HCT116 (cell line): ENCODE data around the gene TMPO.

Experiments used
- ZNF274 ChIP-seq: fragments of 200-500 bp; sonication (Bioruptor generic); IDR thresholded peaks from 2 replicates; pipeline ENCODE4 v1.6.1; 2014; ENCODE audit warnings: mild to moderate bottlenecking, low read depth, low read length, inconsistent platforms
- TF ChIP-seq, protein P1 (sequence below), 3 experiments: fragments of 200-600 bp in 1 of 3; sonication (generic) in 1 of 3; IDR thresholded peaks in 2 of 3; conservative IDR thresholded peaks in 1 of 3; 2 replicates each; pipeline ENCODE4 v1.5.1; 2012 to 2017; ENCODE audit warnings: low read depth in 2 of 3, low read length in 2 of 3, antibody characterized with exemption in 1 of 3, borderline replicate concordance in 1 of 3, control low read depth in 1 of 3, mild to moderate bottlenecking in 1 of 3, mixed read lengths in 1 of 3, mixed run types in 1 of 3, moderate library complexity in 1 of 3; ENCODE audit not compliant: insufficient read depth in 1 of 3

- TF ChIP-seq, protein P1, sequence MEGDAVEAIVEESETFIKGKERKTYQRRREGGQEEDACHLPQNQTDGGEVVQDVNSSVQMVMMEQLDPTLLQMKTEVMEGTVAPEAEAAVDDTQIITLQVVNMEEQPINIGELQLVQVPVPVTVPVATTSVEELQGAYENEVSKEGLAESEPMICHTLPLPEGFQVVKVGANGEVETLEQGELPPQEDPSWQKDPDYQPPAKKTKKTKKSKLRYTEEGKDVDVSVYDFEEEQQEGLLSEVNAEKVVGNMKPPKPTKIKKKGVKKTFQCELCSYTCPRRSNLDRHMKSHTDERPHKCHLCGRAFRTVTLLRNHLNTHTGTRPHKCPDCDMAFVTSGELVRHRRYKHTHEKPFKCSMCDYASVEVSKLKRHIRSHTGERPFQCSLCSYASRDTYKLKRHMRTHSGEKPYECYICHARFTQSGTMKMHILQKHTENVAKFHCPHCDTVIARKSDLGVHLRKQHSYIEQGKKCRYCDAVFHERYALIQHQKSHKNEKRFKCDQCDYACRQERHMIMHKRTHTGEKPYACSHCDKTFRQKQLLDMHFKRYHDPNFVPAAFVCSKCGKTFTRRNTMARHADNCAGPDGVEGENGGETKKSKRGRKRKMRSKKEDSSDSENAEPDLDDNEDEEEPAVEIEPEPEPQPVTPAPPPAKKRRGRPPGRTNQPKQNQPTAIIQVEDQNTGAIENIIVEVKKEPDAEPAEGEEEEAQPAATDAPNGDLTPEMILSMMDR (IDR thresholded peaks at IDR 0.05 in 2 of 3, conservative IDR thresholded peaks at IDR 0.05 in 1 of 3; ENCODE audit: borderline replicate concordance in 1 of 3, insufficient read depth in 1 of 3, low read depth in 2 of 3, low read length in 2 of 3): no peak
- no peak for TF ChIP-seq ZNF274
Observed at GRCh38 chr12:98466640-98467400, 48.6 kb upstream of the TMPO start.
